Body of pancreas (tissue), 4 donors: ENCODE data around the gene YBEY. TPM values are rescaled to one million over a fixed set of nuclear protein-coding genes. Genes with fewer than 3 reads are reported as not detected.

ENCODE experiments used
- ATAC-seq: fragments of 150-250 bp; one replicate; pipeline ENCODE4 v1.9.1; 2016
- DNase-seq, 4 donors: peaks; one replicate each; pipeline ENCODE4 v3.0.0-alpha.2; 2019
- H3K27ac ChIP-seq, 4 donors: fragments of 200-600 bp; sonication (generic); 1 replicate in 3 of 4; 2 replicates in 1 of 4; pipeline versions ENCODE4 v1.5.1 to v1.6.1; 2016 to 2019; ENCODE audit warnings: mild to moderate bottlenecking in 1 of 4, mixed read lengths in 1 of 4, moderate library complexity in 1 of 4
- H3K27me3 ChIP-seq, 2 donors: fragments of 200-600 bp; sonication (generic); one replicate each; pipeline ENCODE4 v1.6.0; 2016; ENCODE audit warnings: mild to moderate bottlenecking in 1 of 2
- H3K36me3 ChIP-seq, 2 donors: fragments of 200-600 bp; sonication (generic); replicated peaks in 1 of 2; 2 replicates each; pipeline ENCODE4 v1.5.1; 2016; ENCODE audit warnings: low read depth in 2 of 2; ENCODE audit not compliant: insufficient read depth in 1 of 2
- H3K4me1 ChIP-seq: fragments of 200-600 bp; sonication (generic); one replicate; pipeline ENCODE4 v1.6.0; 2016
- H3K4me3 ChIP-seq, 2 donors: fragments of 200-600 bp; sonication (generic); 1 replicate in 1 of 2; 2 replicates in 1 of 2; pipeline ENCODE4 v1.5.1; 2016 to 2019
- H3K9me3 ChIP-seq, 3 donors: fragments of 200-600 bp; sonication (generic); 1 replicate in 2 of 3; 2 replicates in 1 of 3; pipeline ENCODE4 v1.5.1; 2016
- CTCF ChIP-seq, 7 experiments: fragments of 450-650 bp in 4 of 7; fragments of 200-600 bp in 3 of 7; sonication (generic) in 3 of 7; IDR thresholded peaks; one replicate each; pipeline ENCODE4 v1.5.1; 2016 to 2019; ENCODE audit warnings: antibody characterized with exemption in 7 of 7
- POLR2A ChIP-seq, 3 donors: fragments of 450-650 bp; IDR thresholded peaks; one replicate each; pipeline ENCODE4 v1.6.1; 2016; ENCODE audit warnings: antibody characterized with exemption in 3 of 3, mild to moderate bottlenecking in 2 of 3
- WGBS, 2 donors: methylation state at CpG; one replicate each; pipeline ENCODE4 v1.1.5; 2017; 5-methylcytosine and 5-hydroxymethylcytosine counted together
- intact Hi-C: fragments of 100-400 bp; cut with DNase I; formaldehyde crosslinking; loops from one replicate; pipeline ENCODE4 v1.15.1; 2023
- total RNA-seq, 2 donors: library from RNA; depleted of rRNA; stranded (reverse); fragments of >200 nt; gene quantifications; one replicate each; pipeline ENCODE4 v1.1.0, GENCODE V29; 2016

Gene YBEY
- total RNA-seq, 2 donors from 2014 or later, result 4.9 to 15.2 TPM

GRCh38 chr21:46247699-46248421 lies 38.3 kb upstream of the YBEY start:
- Histone ChIP-seq H3K36me3 (peaks cover 4 to 49% of the 10 kb centered on the region in 2 donors), H3K4me1 (no peaks in the 10 kb centered on the region), H3K9me3 (no peaks in the 10 kb centered on the region), H3K4me3 (no peak overlapping the region), H3K27me3 (no peaks in the 10 kb centered on the region), H3K27ac (no peak overlapping the region)
- ATAC-seq (no peak), DNase-seq (no peak)
- 97 to 100% methylated on average over 3 of the region's 3 CpGs for WGBS, 2 donors
- TF ChIP-seq POLR2A (IDR thresholded peaks at IDR 0.05) (no peak), CTCF (IDR thresholded peaks at IDR 0.05) (no peak)
- intact Hi-C loops, result no loop called here

- no peaks in the 10 kb centered on the region for H3K4me1 ChIP-seq
- intact Hi-C loops, result no loop called here
- peaks cover 4 to 46% of the 10 kb centered on the region in 2 donors for H3K36me3 ChIP-seq
- WGBS, 2 donors, result 85 to 90% methylated on average over 1 of the region's 1 CpG
- H3K4me3 ChIP-seq, result no peak overlapping the region
- no peak for ATAC-seq
- H3K27me3 ChIP-seq, result no peaks in the 10 kb centered on the region
- TF ChIP-seq CTCF (IDR thresholded peaks at IDR 0.05), result no peak
- TF ChIP-seq POLR2A (IDR thresholded peaks at IDR 0.05), result no peak
- no peak overlapping the region for H3K27ac ChIP-seq
- no peak for DNase-seq
- no peaks in the 10 kb centered on the region for H3K9me3 ChIP-seq
Observed at GRCh38 chr21:46248422-46248782, 37.7 kb upstream of the YBEY start.

- DNase-seq, result no peak
Observed at GRCh38 chr21:46248827-46249226, 37.3 kb upstream of the YBEY start.

GRCh38 chr21:46250146-46250725 lies 35.9 kb upstream of the YBEY start:
- TF ChIP-seq CTCF (IDR thresholded peaks at IDR 0.05) (no peak), POLR2A (IDR thresholded peaks at IDR 0.05) (no peak)
- ATAC-seq (no peak), DNase-seq (no peak)
- H3K4me3 ChIP-seq, result no peak overlapping the region
- no peaks in the 10 kb centered on the region for H3K27me3 ChIP-seq
- WGBS, 2 donors, result 90 to 91% methylated on average over 4 to 6 of the region's 6 CpGs
- no peaks in the 10 kb centered on the region for H3K4me1 ChIP-seq
- H3K27ac ChIP-seq, result no peak overlapping the region
- intact Hi-C loops, result no loop called here
- peaks cover 4 to 47% of the 10 kb centered on the region in 2 donors for H3K36me3 ChIP-seq
- H3K9me3 ChIP-seq, result no peaks in the 10 kb centered on the region

More at GRCh38 chr21:46248827-46249226, 37.3 kb upstream of the YBEY start:
- H3K9me3 ChIP-seq, result no peaks in the 10 kb centered on the region
- H3K27ac ChIP-seq, result no peak overlapping the region
- peaks cover 4 to 46% of the 10 kb centered on the region in 2 donors for H3K36me3 ChIP-seq
- ATAC-seq, result no peak
- H3K4me3 ChIP-seq, result no peak overlapping the region
- 88 to 97% methylated on average over 2 of the region's 2 CpGs for WGBS, 2 donors
- TF ChIP-seq POLR2A (IDR thresholded peaks at IDR 0.05) (no peak), CTCF (IDR thresholded peaks at IDR 0.05) (no peak)
- intact Hi-C loops, result no loop called here
- no peaks in the 10 kb centered on the region for H3K27me3 ChIP-seq
- H3K4me1 ChIP-seq, result no peaks in the 10 kb centered on the region

GRCh38 chr21:46252840-46253239 lies 33.3 kb upstream of the YBEY start:
- TF ChIP-seq CTCF (IDR thresholded peaks at IDR 0.05) (no peak), POLR2A (IDR thresholded peaks at IDR 0.05) (no peak)
- H3K36me3 ChIP-seq, result peaks cover 7 to 56% of the 10 kb centered on the region in 2 donors
- H3K4me3 ChIP-seq, result no peak overlapping the region
- no peak overlapping the region for H3K27ac ChIP-seq
- no peak for ATAC-seq
- 90 to 95% methylated on average over 4 of the region's 4 CpGs for WGBS, 2 donors
- no peaks in the 10 kb centered on the region for H3K9me3 ChIP-seq
- intact Hi-C loops, result no loop called here
- H3K27me3 ChIP-seq, result no peaks in the 10 kb centered on the region
- H3K4me1 ChIP-seq, result no peaks in the 10 kb centered on the region
- DNase-seq, result no peak
